Activated B cell treated with CpG ODN at 0.5 μM for 24 hours (primary cell): Measurements from ENCODE around the gene ACADL. TPM values are rescaled to one million over a fixed set of nuclear protein-coding genes. Genes with fewer than 3 reads are reported as not detected.

Source experiments
- ATAC-seq: fragments of 200-7000 bp; cut with Tn5 transposase; one replicate; pipeline ENCODE4 v1.10.0; 2021; ENCODE audit warnings: low read depth, mild to moderate bottlenecking, moderate library complexity
- CTCF ChIA-PET: fragments of 350-600 bp; sonication (Branson Sonifier 250); formaldehyde crosslinking; loops from one replicate; lab custom pipeline; 2021; ENCODE audit warnings: antibody characterized with exemption; lab: Charles Lee
- POLR2A ChIA-PET: fragments of 350-600 bp; sonication (Branson Sonifier 250); formaldehyde crosslinking; loops from one replicate; lab custom pipeline; 2021; ENCODE audit warnings: antibody characterized with exemption; lab: Charles Lee
- DNase-seq: peaks from one replicate; pipeline ENCODE4 v3.0.0; 2022
- H3K27ac Mint-ChIP-seq: one replicate; pipeline ENCODE4 v1.8.0; 2020; ENCODE audit warnings: mixed read lengths
- H3K27me3 Mint-ChIP-seq: one replicate; pipeline ENCODE4 v1.8.0; 2021; ENCODE audit warnings: mixed read lengths
- H3K36me3 Mint-ChIP-seq: one replicate; pipeline ENCODE4 v1.8.0; 2021; ENCODE audit warnings: low read depth, mixed read lengths
- H3K4me1 Mint-ChIP-seq: one replicate; pipeline ENCODE4 v1.8.0; 2021; ENCODE audit warnings: mixed read lengths
- H3K4me3 Mint-ChIP-seq: one replicate; pipeline ENCODE4 v1.8.0; 2020; ENCODE audit warnings: mild to moderate bottlenecking, mixed read lengths
- H3K9me3 Mint-ChIP-seq: one replicate; pipeline ENCODE4 v1.8.0; 2020; ENCODE audit warnings: mixed read lengths
- CTCF ChIP-seq: fragments of 200-600 bp; IDR thresholded peaks from one replicate; pipeline ENCODE4 v1.8.0; 2022; ENCODE audit warnings: antibody characterized with exemption, mild to moderate bottlenecking
- intact Hi-C: fragments of 100-400 bp; cut with micrococcal nuclease; formaldehyde crosslinking; loops from one replicate; pipeline ENCODE4 v1.15.1; 2024
- total RNA-seq: library from RNA; stranded (reverse); gene quantifications from 2 replicates; pipeline ENCODE4 v1.2.3, GENCODE V29; 2022

ACADL gene
- total RNA-seq, 1 donor from 2014 or later, result not detected

GRCh38 chr2:210250622-210251021 lies 25.4 kb upstream of the ACADL start:
- no peak for ATAC-seq
- no peaks in the 10 kb centered on the region for H3K9me3 Mint-ChIP-seq
- no peak for DNase-seq
- H3K4me3 Mint-ChIP-seq, result no peak overlapping the region
- no peaks in the 10 kb centered on the region for H3K4me1 Mint-ChIP-seq
- POLR2A ChIA-PET, result interaction anchor here (0.5 kb wide), 1 partner anchor 547 kb away, joined by 4 read pairs; no protein-coding TSS in a partner anchor
- CTCF ChIA-PET, result interaction anchor here (1.0 kb wide), 1 partner anchor 149 kb away, joined by 3 read pairs; no protein-coding TSS in a partner anchor
- intact Hi-C loops, result loop anchor here (10.0 kb wide), 1 partner anchor 144 kb away; no protein-coding TSS in a partner anchor
- H3K36me3 Mint-ChIP-seq, result no peaks in the 10 kb centered on the region
- no peaks in the 10 kb centered on the region for H3K27me3 Mint-ChIP-seq
- no peak for TF ChIP-seq CTCF
- no peak overlapping the region for H3K27ac Mint-ChIP-seq

GRCh38 chr2:210233487-210233886 lies 8.2 kb upstream of the ACADL start:
- no peaks in the 10 kb centered on the region for H3K4me1 Mint-ChIP-seq
- no peak for DNase-seq
- ChIA-PET POLR2A (no interaction called here), CTCF (no interaction called here)
- peaks cover 8% of the 10 kb centered on the region for H3K27me3 Mint-ChIP-seq
- H3K4me3 Mint-ChIP-seq, result no peak overlapping the region
- no peak for TF ChIP-seq CTCF
- H3K27ac Mint-ChIP-seq, result no peak overlapping the region
- no peaks in the 10 kb centered on the region for H3K9me3 Mint-ChIP-seq
- H3K36me3 Mint-ChIP-seq, result no peaks in the 10 kb centered on the region
- no peak for ATAC-seq
- intact Hi-C loops, result no loop called here

GRCh38 chr2:210230984-210231383 lies 5.7 kb upstream of the ACADL start:
- no peak for TF ChIP-seq CTCF
- ChIA-PET CTCF (interaction anchor here (0.7 kb wide), 1 partner anchor 245 kb away, joined by 3 read pairs; no protein-coding TSS in a partner anchor), POLR2A (no interaction called here)
- peaks cover 16% of the 10 kb centered on the region for H3K27me3 Mint-ChIP-seq
- no peak for ATAC-seq
- H3K9me3 Mint-ChIP-seq, result no peaks in the 10 kb centered on the region
- DNase-seq, result no peak
- no peaks in the 10 kb centered on the region for H3K4me1 Mint-ChIP-seq
- no peak overlapping the region for H3K27ac Mint-ChIP-seq
- intact Hi-C loops, result no loop called here
- H3K4me3 Mint-ChIP-seq, result no peak overlapping the region
- no peaks in the 10 kb centered on the region for H3K36me3 Mint-ChIP-seq

GRCh38 chr2:210230518-210230917 lies 5.3 kb upstream of the ACADL start:
- TF ChIP-seq CTCF, result no peak
- Mint-ChIP-seq H3K9me3 (no peaks in the 10 kb centered on the region), H3K4me1 (no peaks in the 10 kb centered on the region), H3K27ac (no peak overlapping the region), H3K27me3 (peaks cover 21% of the 10 kb centered on the region), H3K36me3 (no peaks in the 10 kb centered on the region), H3K4me3 (no peak overlapping the region)
- no peak for DNase-seq
- no peak for ATAC-seq
- CTCF ChIA-PET, result no interaction called here
- intact Hi-C loops, result no loop called here
- POLR2A ChIA-PET, result no interaction called here

- no peaks in the 10 kb centered on the region for H3K36me3 Mint-ChIP-seq
- no peak overlapping the region for H3K27ac Mint-ChIP-seq
- H3K9me3 Mint-ChIP-seq, result no peaks in the 10 kb centered on the region
- DNase-seq (no peak), ATAC-seq (no peak)
- H3K4me1 Mint-ChIP-seq, result peaks cover 7% of the 10 kb centered on the region
- intact Hi-C loops, result no loop called here
- POLR2A ChIA-PET, result no interaction called here
- no peak overlapping the region for H3K4me3 Mint-ChIP-seq
- CTCF ChIA-PET, result interaction anchor here (1.2 kb wide), 1 partner anchor 10 kb away, joined by 3 read pairs; no protein-coding TSS in a partner anchor
- H3K27me3 Mint-ChIP-seq, result peaks cover 30% of the 10 kb centered on the region
- TF ChIP-seq CTCF, result no peak
These were observed 3.3 kb upstream of the ACADL start for GRCh38 chr2:210228586-210228985.
